Stimulated activated CD8-positive, alpha-beta memory T cell treated with anti-CD3 and anti-CD28 coated beads, Interleukin-7, amount 100 ng/mL, for 4 hours (primary cell): ENCODE data around the gene SLBP.

Experiments used
- DNase-seq, 2 donors: peaks; one replicate each; pipeline ENCODE4 v3.0.0-alpha.2; 2020; ENCODE audit warnings: low read depth in 2 of 2

The SLBP gene

DNA sequence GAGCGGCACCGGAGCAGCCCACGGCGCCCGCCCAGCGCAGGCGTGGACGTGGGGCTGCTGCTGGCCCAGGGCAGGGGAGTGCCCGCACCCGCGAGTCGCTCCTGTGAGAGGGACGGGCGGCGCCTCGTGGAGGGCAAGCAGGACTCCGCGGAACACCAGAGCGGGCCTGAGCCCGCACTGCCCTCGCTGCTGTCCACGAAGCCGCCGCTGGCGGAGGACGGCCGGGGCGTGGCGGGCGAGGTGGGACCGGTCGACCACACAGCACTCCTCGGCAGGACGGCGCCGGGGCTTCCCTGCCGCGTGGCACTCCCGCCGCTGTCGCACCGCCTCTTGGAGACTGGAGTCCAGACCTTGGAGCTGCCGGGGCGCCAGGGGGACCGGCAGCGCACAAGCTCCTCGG, 57.0 kb downstream of the SLBP start:
- no peak for DNase-seq

- no peak for DNase-seq
Measured at GRCh38 chr4:1654216-1654955, 57.7 kb downstream of the SLBP start.

DNA sequence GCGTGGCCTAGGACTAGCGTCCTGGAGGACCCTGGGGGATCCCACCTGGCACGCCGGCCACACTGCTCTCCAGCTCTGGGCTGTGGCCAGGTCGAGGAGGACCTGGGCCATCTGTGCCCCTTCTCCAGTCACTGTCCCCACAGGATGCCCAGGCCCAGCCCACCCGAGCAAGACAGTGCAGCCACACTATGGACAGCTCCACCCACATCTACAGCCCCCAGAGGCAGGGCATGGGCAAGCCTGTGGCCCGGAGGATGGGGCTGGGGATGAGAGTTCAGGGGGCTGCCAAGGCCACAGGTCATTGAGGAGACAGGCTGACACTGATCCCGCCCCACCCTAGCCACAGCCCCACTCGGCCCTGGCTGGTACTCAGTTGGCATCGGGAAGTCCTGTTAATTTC, 58.3 kb downstream of the SLBP start:
- no peak for DNase-seq

GRCh38 chr4:1652088-1652487, 60.0 kb downstream of the SLBP start:
- no peak for DNase-seq

- no peak for DNase-seq
Measured at GRCh38 chr4:1651609-1652008, 60.5 kb downstream of the SLBP start.

DNA sequence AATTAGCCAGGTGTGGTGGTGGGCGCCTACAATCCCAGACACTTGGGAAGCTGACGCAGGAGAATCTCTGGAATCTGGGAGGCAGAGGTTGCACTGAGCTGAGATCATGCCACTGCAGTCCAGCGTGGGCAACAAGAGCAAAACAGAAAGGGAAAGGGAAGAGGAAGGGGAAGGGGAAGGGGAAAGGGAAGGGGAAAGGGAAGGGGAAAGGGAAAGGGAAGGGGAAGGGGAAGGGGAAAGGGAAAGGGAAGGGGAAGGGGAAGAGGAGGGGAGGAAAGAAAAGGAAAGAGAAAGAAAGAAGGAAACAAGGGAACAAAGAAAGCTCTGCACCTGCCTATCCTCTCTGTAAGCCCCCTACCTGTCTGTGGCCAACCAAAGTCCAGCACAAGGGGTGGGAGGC, 63.2 kb downstream of the SLBP start:
- no peak for DNase-seq

- no peak for DNase-seq
Measured at GRCh38 chr4:1647432-1647831, 64.7 kb downstream of the SLBP start.

DNA sequence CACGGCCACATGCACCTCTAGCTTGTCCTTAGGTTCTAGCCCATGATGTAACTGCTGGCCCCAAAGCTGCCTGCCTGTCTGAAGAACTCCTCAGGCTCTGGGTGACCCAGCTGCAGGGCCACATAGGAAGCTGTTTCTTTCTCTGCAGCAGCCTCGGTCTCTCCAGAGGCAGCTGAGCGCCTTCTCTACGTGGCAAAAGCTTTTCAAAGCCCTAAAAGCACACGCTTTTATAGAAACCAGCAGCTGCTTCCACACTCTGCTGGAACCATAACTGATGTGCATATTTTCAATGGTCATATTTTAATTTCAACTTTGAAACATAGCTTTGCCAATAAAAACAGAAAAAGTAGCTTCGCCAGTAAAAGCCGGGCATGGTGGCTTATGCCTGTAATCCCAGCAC, 65.4 kb downstream of the SLBP start:
- no peak for DNase-seq

GRCh38 chr4:1644891-1645657, 67.0 kb downstream of the SLBP start:
- no peak for DNase-seq

DNA sequence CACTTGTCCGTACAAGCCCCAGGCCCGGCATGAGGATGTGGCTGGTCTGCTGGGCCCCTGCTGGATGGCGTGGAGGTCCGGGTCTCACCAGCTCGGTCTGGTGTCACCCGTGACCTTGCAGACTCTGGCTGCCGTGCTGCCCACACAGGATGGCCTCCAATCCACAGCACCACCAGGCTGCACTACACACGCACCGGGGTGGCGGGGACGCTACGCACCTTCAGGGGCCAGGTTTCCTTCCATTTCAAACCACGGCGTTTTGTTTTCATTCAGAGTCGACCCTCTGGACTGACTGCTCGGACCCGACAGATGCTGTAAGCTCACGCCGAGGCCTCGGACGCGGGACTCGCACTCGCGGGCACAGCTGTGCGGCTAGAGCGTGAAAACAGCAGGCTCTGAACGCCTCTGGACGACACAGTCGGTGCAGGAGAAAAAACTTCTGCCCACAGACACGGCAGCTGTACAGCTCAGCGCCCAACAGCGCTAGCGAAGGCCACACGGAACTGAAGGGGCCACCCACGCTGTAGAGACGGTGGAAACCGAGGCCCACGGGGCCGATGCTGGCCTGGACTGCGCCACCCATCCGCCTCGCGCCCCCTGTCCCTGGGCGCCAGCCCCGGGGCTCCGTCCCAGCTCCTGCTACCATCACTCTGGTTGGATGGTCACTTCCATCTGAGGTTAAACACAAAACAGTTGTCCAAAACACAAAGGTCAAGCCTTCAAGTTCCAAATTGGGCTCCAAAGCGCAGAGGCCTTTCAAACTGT, 68.0 kb downstream of the SLBP start:
- no peak for DNase-seq
